OCI-LY7 (cell line): ENCODE measurements around the gene RUNX1. TPM values are rescaled to one million over a fixed set of nuclear protein-coding genes. Genes with fewer than 3 reads are reported as not detected.

ENCODE experiments used
- BruUV-seq: library from RNA; stranded (reverse); fragments of 400-500 nt; replicated peaks from 2 replicates; lab custom pipeline; 2021; lab: Mats Ljungman, UMichigan
- CTCF ChIA-PET: fragments of 300-600 bp; sonication (Branson Sonifier 250); formaldehyde crosslinking; loops from one replicate; lab custom pipeline; 2022; ENCODE audit warnings: antibody characterized with exemption; ENCODE audit not compliant: unreplicated experiment; lab: Charles Lee
- POLR2A ChIA-PET: fragments of 300-600 bp; sonication (Branson Sonifier 250); formaldehyde crosslinking; loops from one replicate; lab custom pipeline; 2022; ENCODE audit warnings: antibody characterized with exemption; lab: Charles Lee
- DNase-seq: peaks from one replicate; pipeline ENCODE4 v3.0.0-alpha.2; 2015; ENCODE audit warnings: low spot score
- H2AFZ ChIP-seq: fragments of 200-600 bp; sonication (generic), shearing (Covaris generic); 2 replicates; pipeline ENCODE4 v1.6.1; 2014; ENCODE audit warnings: mild to moderate bottlenecking, antibody characterized with exemption, low read length, moderate library complexity
- H3K27ac ChIP-seq: fragments of 200-600 bp; sonication (generic); 2 replicates; pipeline ENCODE4 v1.5.1; 2014; ENCODE audit warnings: mixed run types, low read depth, mild to moderate bottlenecking, moderate library complexity, low read length, inconsistent platforms; ENCODE audit not compliant: poor library complexity, severe bottlenecking
- H3K36me3 ChIP-seq: fragments of 200-600 bp; sonication (generic); 2 replicates; pipeline ENCODE4 v1.6.1; 2014; ENCODE audit warnings: mild to moderate bottlenecking, antibody characterized with exemption, low read length, moderate library complexity, mixed read lengths; ENCODE audit not compliant: insufficient read depth
- H3K4me1 ChIP-seq: fragments of 200-600 bp; sonication (generic); 2 replicates; pipeline ENCODE4 v1.5.1; 2014; ENCODE audit warnings: mild to moderate bottlenecking, low read length; ENCODE audit not compliant: insufficient read depth, poor library complexity, severe bottlenecking
- H3K4me2 ChIP-seq: fragments of 200-600 bp; sonication (generic); 2 replicates; pipeline ENCODE4 v1.6.1; 2014; ENCODE audit warnings: mild to moderate bottlenecking, low read length
- H3K4me3 ChIP-seq: fragments of 200-600 bp; sonication (generic); 2 replicates; pipeline ENCODE4 v1.5.1; 2014; ENCODE audit warnings: mild to moderate bottlenecking, low read depth, low read length; ENCODE audit not compliant: poor library complexity, severe bottlenecking
- H3K79me2 ChIP-seq: fragments of 200-600 bp; sonication (generic); 2 replicates; pipeline ENCODE4 v1.6.1; 2016; ENCODE audit warnings: low read depth, mild to moderate bottlenecking, low read length, moderate library complexity, mixed read lengths; ENCODE audit not compliant: insufficient read depth
- H3K9me2 ChIP-seq: fragments of 200-600 bp; sonication (generic); 2 replicates; pipeline ENCODE4 v1.6.1; 2016; ENCODE audit warnings: mild to moderate bottlenecking, low read length, mixed read lengths; ENCODE audit not compliant: insufficient read depth
- H3K9me3 ChIP-seq: fragments of 200-600 bp; sonication (generic); 2 replicates; pipeline ENCODE4 v1.6.1; 2014; ENCODE audit warnings: mild to moderate bottlenecking, mixed run types, low read length, mixed read lengths
- H4K20me1 ChIP-seq: fragments of 200-600 bp; sonication (generic); 2 replicates; pipeline ENCODE4 v1.6.1; 2014; ENCODE audit warnings: mild to moderate bottlenecking, antibody characterized with exemption, low read length, moderate library complexity, mixed read lengths; ENCODE audit not compliant: insufficient read depth
- EZH2phosphoT487 ChIP-seq: fragments of 200-600 bp; sonication (generic); IDR thresholded peaks from 2 replicates; pipeline ENCODE4 v1.6.1; 2018; ENCODE audit warnings: low read depth, borderline replicate concordance, mild to moderate bottlenecking, mixed run types, antibody characterized with exemption, low read length, moderate library complexity, mixed read lengths
- intact Hi-C: fragments of 100-400 bp; cut with micrococcal nuclease; formaldehyde crosslinking; loops from one replicate; pipeline ENCODE4 v1.10.0; 2022; ENCODE audit not compliant: unreplicated experiment
- total RNA-seq, 2 experiments: library from RNA; depleted of rRNA in 1 of 2; stranded (reverse); fragments of >200 nt in 1 of 2; shearing (Covaris generic) in 1 of 2; gene quantifications; 2 replicates each; pipeline ENCODE4 v1.2.3, GENCODE V29; 2014 to 2022
- TF ChIP-seq, protein P1 (sequence below): fragments of 200-600 bp; sonication (generic); conservative IDR thresholded peaks from 2 replicates; pipeline ENCODE4 v1.5.1; 2014; ENCODE audit warnings: mild to moderate bottlenecking, antibody characterized with exemption, low read length, moderate library complexity, mixed read lengths

Gene RUNX1
- total RNA-seq, 2 experiments from 2014 or later: 30.5 to 40.8 TPM

DNA sequence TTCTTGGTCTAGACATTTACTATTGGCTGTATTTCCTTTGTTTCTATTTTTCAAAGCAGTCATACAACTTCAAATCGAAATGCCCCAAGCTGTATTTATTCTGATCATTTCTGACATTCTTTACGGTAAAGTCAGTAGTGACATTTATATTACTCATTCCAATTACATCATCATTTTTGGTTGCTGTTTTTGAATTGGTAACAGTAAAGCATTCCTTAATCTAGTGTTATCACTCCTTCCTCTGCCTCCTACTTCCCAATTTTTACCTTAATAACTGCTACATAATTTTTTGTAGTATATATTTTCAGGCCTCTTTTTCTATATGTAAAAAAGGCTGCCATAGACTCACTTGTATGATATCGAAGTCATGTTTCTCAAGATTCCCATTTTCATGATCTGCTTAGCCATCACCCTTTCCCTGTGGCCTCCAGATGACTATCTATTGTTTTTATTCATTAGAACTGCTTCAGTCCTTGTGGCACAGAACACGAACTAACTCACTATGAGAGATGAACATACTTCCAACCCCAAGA is 167.2 kb downstream of the RUNX1 start:
- Histone ChIP-seq H3K9me2 (no peaks in the 10 kb centered on the region), H3K27ac (no peak overlapping the region), H3K9me3 (no peaks in the 10 kb centered on the region), H3K4me1 (peaks cover 24% of the 10 kb centered on the region), H3K36me3 (peaks cover 47% of the 10 kb centered on the region; the same call in 1 of the 2 replicates), H4K20me1 (peaks cover 18% of the 10 kb centered on the region; the same call in 1 of the 2 replicates), H3K79me2 (no peaks in the 10 kb centered on the region; the same call in 1 of the 2 replicates), H3K4me2 (no peak overlapping the region), H2AFZ (no peak overlapping the region), H3K4me3 (no peak overlapping the region)
- no TSS peak for BruUV-seq
- ChIA-PET POLR2A (interaction anchor here (0.6 to 1.2 kb wide), 2 partner anchors 140 to 232 kb away, joined by 4 to 6 read pairs; no protein-coding TSS in a partner anchor), CTCF (no interaction called here)
- no peak for DNase-seq
- no peak for TF ChIP-seq EZH2phosphoT487
- TF ChIP-seq, protein P1, sequence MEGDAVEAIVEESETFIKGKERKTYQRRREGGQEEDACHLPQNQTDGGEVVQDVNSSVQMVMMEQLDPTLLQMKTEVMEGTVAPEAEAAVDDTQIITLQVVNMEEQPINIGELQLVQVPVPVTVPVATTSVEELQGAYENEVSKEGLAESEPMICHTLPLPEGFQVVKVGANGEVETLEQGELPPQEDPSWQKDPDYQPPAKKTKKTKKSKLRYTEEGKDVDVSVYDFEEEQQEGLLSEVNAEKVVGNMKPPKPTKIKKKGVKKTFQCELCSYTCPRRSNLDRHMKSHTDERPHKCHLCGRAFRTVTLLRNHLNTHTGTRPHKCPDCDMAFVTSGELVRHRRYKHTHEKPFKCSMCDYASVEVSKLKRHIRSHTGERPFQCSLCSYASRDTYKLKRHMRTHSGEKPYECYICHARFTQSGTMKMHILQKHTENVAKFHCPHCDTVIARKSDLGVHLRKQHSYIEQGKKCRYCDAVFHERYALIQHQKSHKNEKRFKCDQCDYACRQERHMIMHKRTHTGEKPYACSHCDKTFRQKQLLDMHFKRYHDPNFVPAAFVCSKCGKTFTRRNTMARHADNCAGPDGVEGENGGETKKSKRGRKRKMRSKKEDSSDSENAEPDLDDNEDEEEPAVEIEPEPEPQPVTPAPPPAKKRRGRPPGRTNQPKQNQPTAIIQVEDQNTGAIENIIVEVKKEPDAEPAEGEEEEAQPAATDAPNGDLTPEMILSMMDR: no peak
- intact Hi-C loops: no loop called here

DNA sequence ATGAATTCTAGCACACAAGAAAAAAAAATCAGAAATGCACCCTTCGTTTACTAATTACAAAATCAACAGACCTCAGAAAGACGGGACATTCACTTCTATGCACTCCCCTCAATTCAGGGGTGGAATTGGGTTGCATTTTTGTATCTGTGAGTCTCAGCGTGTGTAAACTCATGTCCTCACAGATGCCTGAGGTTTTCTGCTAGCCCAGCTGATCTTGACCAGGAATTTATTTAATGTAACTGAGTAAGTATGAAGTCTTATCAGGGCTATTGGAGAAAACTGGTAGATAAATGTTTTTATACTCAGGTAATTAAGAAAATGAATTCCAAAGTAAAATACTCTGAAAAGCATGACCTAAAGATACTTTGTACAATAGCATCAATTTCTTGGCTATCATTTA is 167.7 kb downstream of the RUNX1 start:
- H3K36me3 ChIP-seq: peaks cover 43% of the 10 kb centered on the region; the same call in 1 of the 2 replicates
- TF ChIP-seq EZH2phosphoT487: no peak
- no peak overlapping the region for H2AFZ ChIP-seq
- BruUV-seq: no TSS peak
- peaks cover 24% of the 10 kb centered on the region for H3K4me1 ChIP-seq
- no peaks in the 10 kb centered on the region; the same call in 1 of the 2 replicates for H3K79me2 ChIP-seq
- ChIA-PET CTCF (no interaction called here), POLR2A (no interaction called here)
- intact Hi-C loops: no loop called here
- H4K20me1 ChIP-seq: peaks cover 18% of the 10 kb centered on the region; the same call in 1 of the 2 replicates
- no peak overlapping the region for H3K4me2 ChIP-seq
- DNase-seq: no peak
- no peak overlapping the region for H3K27ac ChIP-seq
- no peak overlapping the region for H3K4me3 ChIP-seq
- H3K9me3 ChIP-seq: no peaks in the 10 kb centered on the region
- H3K9me2 ChIP-seq: no peaks in the 10 kb centered on the region

DNA sequence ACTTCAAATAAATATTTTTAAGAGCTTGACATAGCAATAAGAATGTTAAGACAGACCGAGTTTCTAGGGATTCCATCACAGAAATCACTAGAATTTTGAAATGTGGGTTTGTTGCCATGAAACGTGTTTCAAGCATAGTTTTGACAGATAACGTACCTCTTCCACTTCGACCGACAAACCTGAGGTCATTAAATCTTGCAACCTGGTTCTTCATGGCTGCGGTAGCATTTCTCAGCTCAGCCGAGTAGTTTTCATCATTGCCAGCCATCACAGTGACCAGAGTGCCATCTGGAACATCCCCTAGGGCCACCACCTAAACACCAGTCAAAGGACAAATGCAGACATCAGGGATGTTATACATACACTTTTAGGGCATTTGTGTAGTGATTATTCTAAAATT is 168.7 kb downstream of the RUNX1 start:
- Histone ChIP-seq H3K9me3 (no peaks in the 10 kb centered on the region), H2AFZ (no peak overlapping the region), H3K79me2 (no peaks in the 10 kb centered on the region; the same call in 1 of the 2 replicates), H3K4me3 (no peak overlapping the region), H4K20me1 (peaks cover 10% of the 10 kb centered on the region; the same call in 1 of the 2 replicates), H3K36me3 (peaks cover 46% of the 10 kb centered on the region), H3K27ac (no peak overlapping the region), H3K4me1 (peaks cover 30% of the 10 kb centered on the region), H3K9me2 (no peaks in the 10 kb centered on the region), H3K4me2 (no peak overlapping the region)
- DNase-seq: no peak
- intact Hi-C loops: no loop called here
- no TSS peak for BruUV-seq
- CTCF ChIA-PET: no interaction called here
- no peak for TF ChIP-seq EZH2phosphoT487
- TF ChIP-seq, protein P1: no peak
- POLR2A ChIA-PET: no interaction called here
